ENCODE results near the gene DMKN. TPM values are rescaled to one million over a fixed set of nuclear protein-coding genes. Genes with fewer than 3 reads are reported as not detected.

Gene DMKN
- total and polyA plus RNA-seq, 2 of the 8 experiments (the other 6 are each of a cell fraction or from before 2014, with no cell fraction given): 290 to 330 TPM

GRCh38 chr19:35557539-35558399, 44.3 kb upstream of the DMKN start (continued):
- TF ChIP-seq TAF7 (optimal IDR thresholded peaks at IDR 0.05; ENCODE audit: borderline replicate concordance, low read depth, low read length): no peak
- peak; percentile 78; the same call in 1 of the 2 replicates for TF ChIP-seq POLR2AphosphoS5 (IDR thresholded peaks at IDR 0.05; ENCODE audit: low read depth, low read length)
- no peak for TF ChIP-seq SRF (IDR thresholded peaks at IDR 0.05; ENCODE audit: low read depth, low read length)
- TF ChIP-seq SP2 (IDR thresholded peaks at IDR 0.05; ENCODE audit: low read length): no peak
- no peak for TF ChIP-seq BRCA1 (IDR thresholded peaks at IDR 0.05; ENCODE audit: low read depth, low read length)
- TF ChIP-seq CTBP2 (IDR thresholded peaks at IDR 0.05; ENCODE audit: borderline replicate concordance, insufficient read depth, insufficient read length, low read length): no peak
- TF ChIP-seq CTCF (IDR thresholded peaks at IDR 0.05; ENCODE audit: control extremely low read depth in 1 of 3, insufficient read depth in 1 of 3, low read depth in 1 of 3, low read length in 3 of 3): peak in 2 of 3 experiments; percentile 4 to 18; a peak in 1 of 4 replicates
- TF ChIP-seq POU5F1 (IDR thresholded peaks at IDR 0.05; ENCODE audit: low read depth, low read length): no peak
- no peak for TF ChIP-seq FOSL1 (IDR thresholded peaks at IDR 0.05; ENCODE audit: insufficient read depth, low read depth, low read length)
- no peak for TF ChIP-seq CBX5 (IDR thresholded peaks at IDR 0.05; ENCODE audit: low read depth, low read length)
- TF ChIP-seq SP4 (IDR thresholded peaks at IDR 0.05; ENCODE audit: low read length): peak; percentile 80; the same call in 1 of the 2 replicates
- no peak for TF ChIP-seq SIRT6 (IDR thresholded peaks at IDR 0.05; ENCODE audit: low read length)
- TF ChIP-seq YY1 (IDR thresholded peaks at IDR 0.05; ENCODE audit: low read depth, low read length): peak; percentile 50; the same call in 1 of the 2 replicates
- no peak for TF ChIP-seq ASH2L (IDR thresholded peaks at IDR 0.05; ENCODE audit: low read length)
- TF ChIP-seq KDM4A (IDR thresholded peaks at IDR 0.05; ENCODE audit: low read depth, low read length, severe bottlenecking): peak; percentile 66
- no peak for TF ChIP-seq NANOG (IDR thresholded peaks at IDR 0.05; ENCODE audit: insufficient read depth, low read depth, low read length, poor library complexity, severe bottlenecking)
- 0 out of 2 replicates have a peak, but pooled peaks have one; percentile 38 for TF ChIP-seq TBP (IDR thresholded peaks at IDR 0.05; ENCODE audit: low read depth, low read length)
- no peak for TF ChIP-seq SIX5 (IDR thresholded peaks at IDR 0.05; ENCODE audit: low read depth, low read length)
- TF ChIP-seq EP300 (IDR thresholded peaks at IDR 0.05; ENCODE audit: borderline replicate concordance in 1 of 2, low read depth in 2 of 2, low read length in 2 of 2): no peak
- peak; percentile 82 for TF ChIP-seq E2F6 (IDR thresholded peaks at IDR 0.05)

Measured in H1 (cell line).